IPS DF 19.7 (cell line): Measurements from ENCODE around the gene ZP1.
A peak's percentile ranks its signal among the peaks of the same experiment; 100 is the strongest.
"Not testable (repeated sequence)": the region's sequence is repeated elsewhere in the genome, so short reads cannot be mapped to it uniquely, and the experiment has no call there.

Experiments
- DNase-seq: peaks from one replicate; pipeline ENCODE4 v3.0.0-alpha.2; 2013; ENCODE audit warnings: low read depth, low spot score

The ZP1 gene, protein sequence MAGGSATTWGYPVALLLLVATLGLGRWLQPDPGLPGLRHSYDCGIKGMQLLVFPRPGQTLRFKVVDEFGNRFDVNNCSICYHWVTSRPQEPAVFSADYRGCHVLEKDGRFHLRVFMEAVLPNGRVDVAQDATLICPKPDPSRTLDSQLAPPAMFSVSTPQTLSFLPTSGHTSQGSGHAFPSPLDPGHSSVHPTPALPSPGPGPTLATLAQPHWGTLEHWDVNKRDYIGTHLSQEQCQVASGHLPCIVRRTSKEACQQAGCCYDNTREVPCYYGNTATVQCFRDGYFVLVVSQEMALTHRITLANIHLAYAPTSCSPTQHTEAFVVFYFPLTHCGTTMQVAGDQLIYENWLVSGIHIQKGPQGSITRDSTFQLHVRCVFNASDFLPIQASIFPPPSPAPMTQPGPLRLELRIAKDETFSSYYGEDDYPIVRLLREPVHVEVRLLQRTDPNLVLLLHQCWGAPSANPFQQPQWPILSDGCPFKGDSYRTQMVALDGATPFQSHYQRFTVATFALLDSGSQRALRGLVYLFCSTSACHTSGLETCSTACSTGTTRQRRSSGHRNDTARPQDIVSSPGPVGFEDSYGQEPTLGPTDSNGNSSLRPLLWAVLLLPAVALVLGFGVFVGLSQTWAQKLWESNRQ

DNA sequence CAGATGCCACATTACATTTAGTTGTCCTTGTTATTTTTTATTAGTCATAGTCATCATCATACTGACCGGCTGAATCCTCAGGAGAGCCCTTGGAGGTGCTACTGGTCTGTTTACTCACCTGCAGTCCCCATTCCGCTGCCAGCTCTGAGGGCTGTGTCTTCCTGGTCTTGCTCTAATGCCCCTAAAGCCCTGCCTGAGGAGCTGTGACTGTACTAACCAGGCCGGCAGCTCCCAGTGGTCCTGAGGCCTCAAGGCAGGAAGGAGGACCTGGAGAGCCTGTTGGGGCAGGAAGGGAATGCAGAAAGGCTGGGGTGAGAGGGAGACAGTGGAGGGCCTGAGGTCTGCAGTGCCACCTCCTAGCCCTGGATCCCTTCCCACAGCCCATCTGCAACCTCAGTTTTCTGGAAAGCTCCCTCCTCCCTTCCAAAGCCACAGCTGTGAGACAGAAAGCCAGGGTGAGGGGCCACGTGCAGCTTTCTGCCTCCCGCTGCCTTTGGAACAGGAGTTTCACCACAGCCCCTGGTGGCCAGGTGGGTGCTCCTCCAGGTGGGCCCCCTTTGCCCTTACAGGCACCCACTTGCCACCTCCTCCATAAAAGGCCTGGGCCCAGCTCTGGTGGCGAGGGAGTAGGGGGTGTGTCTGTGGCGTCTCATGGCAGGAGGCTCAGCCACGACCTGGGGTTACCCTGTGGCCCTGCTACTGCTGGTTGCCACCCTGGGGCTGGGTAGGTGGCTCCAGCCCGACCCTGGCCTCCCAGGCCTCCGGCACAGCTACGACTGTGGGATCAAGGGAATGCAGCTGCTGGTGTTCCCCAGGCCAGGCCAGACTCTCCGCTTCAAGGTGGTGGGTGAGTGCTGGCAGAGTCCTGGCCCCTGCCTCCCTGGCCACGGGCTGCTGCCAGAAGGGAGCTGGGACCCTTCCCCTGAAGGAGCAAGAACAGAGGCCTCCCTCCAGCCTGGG lies at the start of gene ZP1:
Gene ZP1 (plus strand): TSS at position 632 of the 960 bp plus-strand sequence. CDS start 20 bp downstream, at position 652.
- DNase-seq = no peak

DNA sequence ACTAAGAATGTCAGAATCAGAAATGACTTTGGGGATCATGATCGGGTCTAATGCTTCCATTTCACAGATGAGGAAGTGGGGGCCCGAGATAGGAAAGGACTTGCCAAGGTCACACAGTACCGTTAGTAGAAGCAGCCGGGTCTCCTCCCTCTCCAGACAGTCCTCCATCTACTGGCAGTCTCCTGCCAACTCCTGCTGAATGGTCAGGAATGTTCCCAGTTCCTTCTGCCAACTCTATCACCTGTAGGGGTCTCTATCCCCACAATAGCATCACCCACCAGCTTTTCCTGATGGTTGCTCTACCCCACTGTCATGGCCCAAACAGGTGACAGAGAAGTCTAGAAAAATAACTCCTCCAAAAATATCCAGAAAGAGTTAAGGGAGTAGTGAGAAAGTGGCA lies 49.3 kb upstream of the ZP1 start:
- no peak for DNase-seq

DNA sequence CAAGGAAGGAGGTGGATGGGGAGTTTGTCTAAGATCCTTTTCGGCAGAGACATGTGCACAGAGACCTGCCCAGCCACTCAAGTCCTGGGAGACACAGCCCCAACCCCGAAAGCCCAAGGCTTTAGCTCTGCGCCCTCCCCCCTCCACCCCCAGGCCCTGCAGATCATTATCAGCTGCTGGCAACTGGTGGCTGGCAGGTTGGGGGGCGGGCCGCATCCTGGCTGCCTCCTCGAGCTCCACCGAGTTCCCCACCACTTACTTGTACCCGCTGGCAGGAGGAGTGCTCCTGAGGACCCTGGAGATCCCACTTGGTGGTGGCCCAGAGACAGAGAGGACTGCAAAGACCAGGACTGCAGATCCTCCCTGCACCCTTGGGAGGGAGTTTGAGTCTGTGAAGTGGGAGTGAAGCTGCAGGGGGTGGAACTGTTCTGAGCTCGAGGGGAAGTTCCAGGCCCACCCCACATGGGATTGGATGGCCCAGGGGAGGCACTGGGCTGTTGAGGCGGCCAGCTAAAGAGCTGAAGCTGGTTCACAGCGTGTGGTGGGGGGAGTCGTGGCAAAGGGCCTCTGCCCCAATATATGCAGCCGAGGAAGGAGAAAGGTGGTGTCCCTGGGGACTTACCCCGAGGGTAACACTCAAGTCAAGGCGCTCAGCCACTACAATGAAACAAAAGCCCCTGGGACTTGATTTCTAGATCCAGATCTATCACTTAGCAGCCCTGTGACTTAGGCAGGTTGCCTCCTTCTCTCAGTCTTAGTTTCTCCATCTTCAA lies 45.3 kb upstream of the ZP1 start:
- DNase-seq = no peak

DNA sequence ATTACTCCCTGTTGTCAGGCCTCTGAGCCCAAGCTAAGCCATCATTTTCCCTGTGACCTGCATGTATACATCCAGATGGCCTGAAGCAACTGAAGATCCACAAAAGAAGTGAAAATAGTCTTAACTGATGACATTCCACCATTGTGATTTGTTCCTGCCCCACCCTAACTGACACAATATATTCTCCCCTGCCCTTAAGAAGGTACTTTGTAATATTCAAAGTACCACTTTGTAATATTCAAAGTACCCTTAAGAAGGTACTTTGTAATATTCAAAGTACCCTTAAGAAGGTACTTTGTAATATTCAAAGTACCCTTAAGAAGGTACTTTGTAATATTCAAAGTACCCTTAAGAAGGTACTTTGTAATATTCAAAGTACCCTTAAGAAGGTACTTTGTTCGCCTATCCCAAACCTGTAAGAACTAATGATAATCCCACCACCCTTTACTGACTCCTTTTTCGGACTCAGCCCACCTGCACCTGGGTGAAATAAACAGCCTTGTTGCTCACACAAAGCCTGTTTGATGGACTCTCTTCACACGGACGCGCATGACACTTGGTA lies 43.5 kb upstream of the ZP1 start:
- DNase-seq = not testable (repeated sequence)

DNA sequence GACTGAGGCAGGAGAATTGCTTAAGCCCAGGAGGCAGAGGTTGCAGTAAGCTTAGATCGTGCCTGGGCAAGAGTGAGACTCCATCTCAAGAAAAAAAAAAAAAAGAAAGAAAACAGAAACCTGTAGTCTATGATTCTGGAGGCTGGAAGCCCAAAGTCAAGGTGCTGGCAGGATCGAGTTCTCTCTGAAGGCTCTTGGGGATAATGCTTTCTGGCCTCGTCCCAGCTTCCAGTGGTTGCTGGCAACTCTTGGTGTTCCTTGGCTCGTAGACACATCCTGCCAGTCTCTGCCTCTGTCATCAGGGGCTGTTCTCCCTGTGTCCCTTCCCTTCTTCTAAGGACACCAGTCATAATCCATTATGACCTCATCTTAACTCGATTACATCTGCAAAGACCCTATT lies 42.2 kb upstream of the ZP1 start:
- DNase-seq = no peak

DNA sequence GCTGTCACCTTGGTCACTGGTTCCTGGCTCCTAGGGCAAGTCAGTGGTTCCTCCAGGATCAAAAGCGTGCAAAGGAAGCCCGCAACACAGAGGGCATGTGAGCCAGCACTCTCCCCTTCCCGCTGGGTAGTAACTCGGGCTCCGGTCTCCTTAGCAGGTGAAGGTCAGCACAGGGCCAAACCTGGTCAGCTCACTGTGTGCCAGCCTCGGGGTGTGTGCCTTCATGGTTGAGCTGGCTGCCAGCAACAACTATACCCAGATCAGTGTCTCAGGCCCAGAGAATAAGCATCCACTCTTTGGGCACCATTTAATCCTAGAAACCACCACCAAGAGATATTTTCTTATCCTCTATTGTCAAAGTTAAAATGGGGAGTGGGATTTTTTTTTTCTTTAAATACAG lies 41.6 kb upstream of the ZP1 start:
- DNase-seq = no peak

DNA sequence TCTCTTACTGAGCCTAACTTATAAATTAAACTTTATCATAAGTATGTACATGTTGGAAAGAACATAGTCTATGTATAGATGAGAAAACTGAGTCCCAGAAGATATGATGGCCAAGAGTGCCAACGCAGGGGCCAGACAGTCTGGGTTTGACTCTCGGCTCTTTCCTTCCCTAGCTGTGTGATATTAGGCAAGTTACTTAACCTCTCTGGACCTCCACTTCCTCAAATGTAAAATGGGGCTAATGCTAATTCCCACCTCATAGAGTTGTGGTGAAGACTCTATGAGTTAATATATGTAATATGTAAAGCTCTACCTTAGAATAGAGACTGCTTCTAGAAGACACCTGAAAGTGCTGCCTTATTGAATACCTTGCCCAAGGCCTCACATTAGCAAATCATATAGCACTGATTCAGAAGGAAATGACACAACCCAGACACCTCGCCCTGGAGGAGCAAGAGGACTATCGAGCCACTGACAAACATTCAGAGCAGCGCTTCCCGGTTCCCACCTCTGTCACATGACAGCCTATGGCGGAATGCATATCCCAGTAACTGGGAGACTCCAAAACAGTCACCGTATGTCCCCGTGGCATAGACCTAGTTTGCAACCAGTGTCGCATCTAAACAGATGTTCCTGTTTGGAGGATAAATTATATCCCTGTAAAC lies 36.7 kb upstream of the ZP1 start:
- DNase-seq = no peak

DNA sequence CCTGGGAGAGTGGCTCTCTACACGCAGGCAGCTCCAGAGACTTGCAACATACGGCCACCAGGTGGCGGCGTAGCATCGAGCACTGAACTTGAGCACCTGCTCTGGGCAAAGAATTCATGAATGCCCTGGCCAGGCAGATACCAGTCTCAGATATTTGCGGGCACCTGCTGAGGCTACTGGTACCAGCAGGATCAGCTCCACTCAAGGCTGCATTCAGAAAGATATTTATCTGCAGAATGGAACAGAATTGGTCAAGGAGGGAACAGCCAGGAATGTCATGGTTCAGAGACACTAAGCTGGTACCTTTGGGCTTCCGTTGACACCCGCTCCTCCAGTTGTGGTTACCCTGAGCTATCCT lies 36.2 kb upstream of the ZP1 start:
- no peak for DNase-seq

DNA sequence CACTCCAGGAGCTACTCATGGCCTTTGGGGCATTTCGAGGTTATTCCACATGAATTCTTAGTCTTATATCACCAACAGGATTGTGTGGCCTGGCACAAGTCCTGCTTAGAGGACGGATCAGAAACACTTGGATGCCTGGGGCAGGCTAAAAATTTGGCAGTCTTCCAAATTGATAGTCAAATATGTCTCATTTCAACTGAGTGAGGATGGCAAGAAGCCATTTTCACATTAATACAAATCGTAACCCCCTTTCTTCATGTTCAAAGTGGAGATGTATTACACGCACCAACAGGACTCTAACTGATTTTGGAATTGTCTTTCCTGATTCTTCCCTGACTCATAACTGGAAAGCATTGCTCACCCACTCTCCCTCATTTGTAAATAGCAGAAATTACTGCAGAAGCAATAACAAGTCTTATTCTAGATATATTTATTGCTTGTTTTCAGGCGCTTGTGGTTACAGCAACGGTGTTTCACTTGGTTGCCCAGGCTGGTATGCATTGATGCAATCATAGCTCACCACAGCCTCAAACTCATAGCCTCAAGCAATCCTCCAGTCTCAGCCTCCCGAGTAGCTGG lies 35.8 kb upstream of the ZP1 start:
- DNase-seq = no peak

DNA sequence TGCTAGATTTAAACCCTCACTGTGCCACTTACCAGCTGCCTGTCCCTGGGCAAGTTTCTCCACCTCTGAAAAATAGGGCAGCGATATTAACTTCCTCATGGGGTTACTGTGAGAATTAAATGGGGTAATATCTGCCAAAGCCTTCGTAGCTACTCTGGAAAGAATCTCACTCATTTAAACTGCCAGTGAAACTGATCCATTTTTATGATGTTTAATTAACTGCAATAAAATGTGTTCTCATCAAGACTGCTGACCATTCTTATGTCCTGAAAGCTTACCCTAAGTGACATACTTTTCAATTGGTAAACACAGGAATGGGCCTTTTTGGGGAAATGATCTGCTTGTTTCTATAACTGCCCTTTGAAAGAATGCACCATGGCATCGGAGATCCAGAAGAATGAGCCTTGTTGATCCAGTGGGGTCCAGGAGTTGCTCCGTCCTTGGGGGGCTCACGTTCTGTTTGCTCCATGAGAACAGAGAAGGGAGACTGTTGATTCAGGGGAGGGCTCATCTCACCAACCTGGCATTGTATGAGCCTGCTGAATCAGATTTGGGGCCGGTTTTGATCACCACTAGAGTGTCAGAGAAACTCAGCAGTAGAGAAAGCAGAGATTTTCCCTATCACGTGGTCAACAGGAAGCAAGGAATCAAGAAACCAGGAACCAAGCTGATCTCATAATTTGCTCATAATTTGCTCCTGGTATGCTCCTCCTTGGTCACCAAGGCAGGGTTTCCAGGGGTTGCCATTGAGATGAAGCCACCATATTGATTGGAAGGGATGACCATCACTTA lies 32.4 kb upstream of the ZP1 start:
- DNase-seq = no peak

DNA sequence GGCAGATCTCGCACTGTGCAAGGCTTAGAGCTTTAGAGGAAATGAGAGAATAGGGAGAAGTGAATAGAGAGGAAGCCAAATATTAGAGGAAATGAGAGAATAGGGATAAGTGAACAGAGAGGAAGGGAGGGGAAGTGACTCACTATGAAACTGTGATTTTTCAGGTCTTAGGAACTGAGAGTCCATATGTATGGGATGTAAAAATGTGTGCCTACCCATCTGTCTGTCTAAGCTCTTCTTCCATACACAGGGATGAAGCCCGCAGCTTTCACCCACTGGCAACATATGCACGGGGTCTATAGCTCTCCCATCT lies 31.9 kb upstream of the ZP1 start:
- no peak for DNase-seq

DNA sequence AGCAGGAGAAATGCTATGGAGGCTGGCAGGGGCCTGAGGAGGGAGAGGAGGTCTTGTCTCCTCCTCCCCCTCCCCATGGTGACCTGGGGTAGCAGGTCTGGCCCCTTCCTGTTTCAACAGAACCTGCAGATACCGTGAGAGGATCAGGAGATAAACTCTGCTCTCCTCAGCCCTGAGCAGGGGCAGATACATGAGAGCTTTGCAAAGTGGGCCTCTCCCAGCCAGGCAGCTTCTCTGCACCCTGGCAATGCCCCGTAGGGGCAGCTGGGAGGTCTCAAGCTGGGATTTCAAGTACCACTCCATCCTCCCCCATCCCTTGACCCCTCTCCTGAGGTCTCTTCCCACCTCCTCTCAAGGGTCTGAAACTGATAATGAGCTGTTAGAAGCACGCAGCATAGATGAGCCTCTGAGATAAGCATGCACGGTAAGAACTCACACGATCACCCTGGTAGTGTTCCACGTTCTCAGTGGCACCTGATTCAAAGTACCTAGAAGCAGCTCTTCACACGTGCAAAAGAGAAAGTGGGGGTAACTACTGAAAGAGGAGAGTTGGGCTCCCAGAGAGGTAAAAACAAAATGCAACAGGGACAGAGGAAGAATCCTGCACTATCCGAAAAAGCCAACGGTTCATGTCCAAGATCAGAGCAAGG lies 30.4 kb upstream of the ZP1 start:
- no peak for DNase-seq

DNA sequence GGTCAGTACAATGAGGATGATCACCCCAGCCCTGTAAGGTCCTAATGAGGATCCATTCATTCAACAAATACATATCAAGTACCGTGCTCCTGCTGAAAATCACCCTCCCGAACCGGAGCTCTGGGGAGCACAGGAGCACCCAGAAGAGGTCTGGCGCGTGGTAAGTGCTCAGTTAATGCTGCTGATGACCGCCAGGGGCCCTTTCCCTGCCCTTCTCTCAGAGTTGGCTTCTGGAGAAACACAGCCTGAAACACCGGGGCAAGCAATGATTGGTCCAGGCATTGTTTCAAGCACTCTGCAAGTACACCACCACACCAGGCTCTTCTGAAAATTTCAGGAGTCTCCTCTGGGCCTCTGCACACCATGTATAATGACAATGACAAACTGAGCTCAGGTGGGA lies 29.2 kb upstream of the ZP1 start:
- DNase-seq = no peak

DNA sequence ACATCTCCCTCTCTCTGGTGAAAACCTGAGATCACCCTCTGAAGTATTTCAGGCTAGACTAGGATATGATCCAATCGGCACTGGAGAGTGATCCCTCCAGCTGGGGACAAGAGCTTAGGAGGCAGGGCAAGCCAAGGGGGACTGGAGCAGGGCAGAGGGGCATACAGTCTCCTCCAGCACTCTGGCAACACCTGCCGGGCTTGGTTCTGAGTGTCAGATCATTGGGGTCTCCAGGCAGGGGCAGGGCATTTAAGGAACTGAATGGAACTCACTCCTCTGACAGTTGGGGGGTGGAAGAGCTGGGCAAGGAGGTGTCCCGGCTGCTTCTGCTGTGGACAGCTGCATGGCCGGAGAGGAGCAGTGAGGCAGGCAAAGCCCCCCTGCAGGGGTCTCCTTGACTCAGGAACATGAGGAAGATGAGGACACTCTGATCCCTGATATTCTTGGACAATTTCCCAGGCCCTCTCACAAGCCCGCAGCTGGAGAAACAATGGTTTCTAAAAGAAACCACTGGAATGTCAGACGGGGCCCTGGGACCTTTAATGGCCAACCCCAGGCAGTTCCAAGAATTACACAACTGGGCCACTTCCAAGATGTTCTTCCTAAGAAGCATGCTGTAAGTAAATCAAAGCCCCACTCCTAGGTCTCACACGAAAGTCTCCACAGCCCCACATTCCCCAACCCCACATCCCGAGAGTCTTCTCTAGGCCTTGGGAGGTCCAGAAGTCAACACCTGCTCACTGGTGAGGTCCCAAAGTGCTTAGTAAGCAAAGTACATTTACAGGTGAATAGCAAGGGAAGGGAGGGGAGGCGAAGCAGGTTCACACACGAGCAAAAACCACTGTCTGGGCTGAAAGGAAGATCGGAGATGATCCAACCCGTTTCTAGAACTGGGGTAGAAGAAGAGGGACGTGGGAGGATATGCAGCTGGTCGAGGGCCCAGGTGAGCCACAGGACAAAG lies 26.6 kb upstream of the ZP1 start:
- no peak for DNase-seq

DNA sequence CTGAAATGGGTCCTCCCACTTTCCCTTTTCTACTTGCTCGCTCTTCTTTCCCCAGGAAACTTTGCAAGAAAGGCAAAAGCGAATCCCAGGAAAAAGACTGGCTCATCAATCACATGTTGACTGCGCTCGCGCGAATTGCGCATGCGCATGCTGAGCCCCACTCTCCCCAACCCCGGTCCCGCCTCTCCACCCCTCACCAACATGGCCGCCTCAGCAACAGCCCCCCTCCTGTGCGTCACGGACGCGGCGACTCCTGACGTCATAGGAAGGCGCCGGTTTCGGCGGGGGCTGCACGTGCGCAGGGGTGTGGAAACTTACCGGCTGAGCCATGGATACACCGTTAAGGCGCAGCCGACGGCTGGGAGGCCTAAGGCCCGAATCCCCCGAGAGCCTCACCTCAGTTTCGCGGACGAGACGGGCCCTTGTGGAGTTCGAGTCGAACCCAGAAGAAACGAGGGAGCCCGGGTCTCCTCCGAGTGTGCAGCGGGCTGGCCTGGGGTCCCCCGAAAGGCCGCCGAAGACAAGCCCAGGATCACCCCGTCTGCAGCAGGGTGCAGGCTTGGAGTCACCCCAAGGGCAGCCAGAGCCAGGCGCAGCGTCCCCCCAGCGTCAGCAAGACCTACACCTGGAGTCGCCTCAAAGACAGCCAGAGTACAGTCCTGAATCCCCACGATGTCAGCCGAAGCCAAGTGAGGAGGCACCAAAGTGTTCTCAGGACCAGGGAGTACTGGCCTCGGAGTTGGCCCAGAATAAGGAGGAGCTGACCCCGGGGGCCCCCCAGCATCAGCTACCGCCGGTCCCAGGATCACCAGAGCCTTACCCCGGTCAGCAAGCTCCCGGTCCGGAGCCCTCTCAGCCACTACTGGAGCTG lies 25.3 kb upstream of the ZP1 start, which contains the start of gene CCDC86:
Gene CCDC86 (plus strand): TSS at position 317 of the 871 bp plus-strand sequence. CDS start 12 bp downstream, at position 329.
- DNase-seq = peak; percentile 65

DNA sequence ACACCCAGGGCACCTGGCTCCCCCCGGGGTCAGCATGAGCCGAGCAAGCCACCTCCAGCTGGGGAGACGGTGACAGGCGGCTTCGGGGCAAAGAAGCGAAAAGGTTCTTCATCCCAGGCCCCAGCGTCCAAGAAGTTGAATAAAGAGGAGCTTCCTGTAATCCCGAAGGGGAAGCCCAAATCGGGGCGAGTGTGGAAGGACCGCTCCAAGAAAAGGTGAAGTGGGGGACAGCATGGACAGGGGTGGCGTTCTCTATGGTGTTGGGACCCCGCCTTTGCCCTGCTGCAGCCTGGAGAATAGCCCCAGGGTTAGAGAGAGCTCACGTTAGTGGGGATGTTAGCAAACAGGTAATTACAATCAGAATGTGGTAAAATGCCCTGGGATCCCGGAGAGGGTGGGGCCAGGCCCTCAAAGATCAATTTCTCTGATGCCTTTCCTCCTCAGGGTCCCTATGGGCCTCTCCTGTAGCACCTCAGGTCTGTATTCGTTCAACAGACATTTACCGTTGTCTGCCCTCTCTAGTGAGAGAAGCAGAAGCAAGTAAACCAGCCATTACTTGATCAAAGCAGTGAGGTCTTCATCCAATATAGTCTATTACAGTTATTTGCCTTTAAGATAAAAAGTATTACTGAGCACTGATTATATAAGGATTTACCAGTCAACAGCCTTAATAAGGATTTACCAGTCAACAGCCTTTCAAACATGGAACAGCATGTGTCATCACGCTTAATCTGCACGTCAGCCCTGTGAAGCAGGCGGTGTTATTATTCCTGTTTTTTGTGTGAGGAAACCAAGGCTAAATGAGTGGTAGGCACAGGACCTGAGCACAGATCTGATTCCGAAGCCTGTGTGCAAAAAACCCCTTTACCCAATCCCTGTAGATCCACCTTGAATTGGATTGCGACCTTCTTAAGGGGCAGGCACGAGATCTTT lies 24.4 kb upstream of the ZP1 start:
- no peak for DNase-seq
